WTC11 (cell line): ENCODE measurements around the gene SH3D19. TPM values are rescaled to one million over a fixed set of nuclear protein-coding genes. Genes with fewer than 3 reads are reported as not detected.

Experiments
- ATAC-seq: fragments of 200-7000 bp; cut with Tn5 transposase; 2 replicates; pipeline ENCODE4 v1.10.0; 2021; ENCODE audit warnings: mild to moderate bottlenecking, moderate library complexity
- CTCF ChIA-PET: fragments of 300-600 bp; sonication (Branson Sonifier 250); formaldehyde crosslinking; loops from one replicate; lab custom pipeline; 2021; ENCODE audit warnings: antibody characterized with exemption; lab: Charles Lee
- POLR2A ChIA-PET: fragments of 350-600 bp; sonication (Branson Sonifier 250); formaldehyde crosslinking; loops from one replicate; lab custom pipeline; 2021; ENCODE audit warnings: antibody characterized with exemption; lab: Charles Lee
- DNase-seq: peaks from one replicate; pipeline ENCODE4 v3.0.0; 2021; ENCODE audit warnings: low spot score
- H3K27ac Mint-ChIP-seq: 2 replicates; pipeline ENCODE4 v1.8.0; 2021; ENCODE audit warnings: mixed read lengths
- H3K27me3 Mint-ChIP-seq: 2 replicates; pipeline ENCODE4 v1.8.0; 2021; ENCODE audit warnings: low read depth, mild to moderate bottlenecking, moderate library complexity, mixed read lengths
- H3K36me3 Mint-ChIP-seq: 2 replicates; pipeline ENCODE4 v1.8.0; 2021; ENCODE audit warnings: mixed read lengths
- H3K4me1 Mint-ChIP-seq: 2 replicates; pipeline ENCODE4 v1.8.0; 2022; ENCODE audit warnings: mixed read lengths
- H3K4me3 Mint-ChIP-seq: 2 replicates; pipeline ENCODE4 v1.8.0; 2021; ENCODE audit warnings: mild to moderate bottlenecking, moderate library complexity, mixed read lengths
- H3K9me3 Mint-ChIP-seq: 2 replicates; pipeline ENCODE4 v1.8.0; 2021; ENCODE audit warnings: mixed read lengths
- ATF2 ChIP-seq: sonication (generic); formaldehyde crosslinking; IDR thresholded peaks from 2 replicates; pipeline ENCODE4 v1.8.1; 2022; ENCODE audit warnings: low read depth, missing genetic modification reagents, borderline replicate concordance
- ATF6 ChIP-seq: sonication (generic); formaldehyde crosslinking; IDR thresholded peaks from 2 replicates; pipeline ENCODE4 v1.8.1; 2023; ENCODE audit warnings: mild to moderate bottlenecking, missing genetic modification reagents
- ETV6 ChIP-seq: sonication (generic); formaldehyde crosslinking; IDR thresholded peaks from 2 replicates; pipeline ENCODE4 v1.8.1; 2022; ENCODE audit warnings: mild to moderate bottlenecking, missing genetic modification reagents
- FOXK1 ChIP-seq: sonication (generic); formaldehyde crosslinking; IDR thresholded peaks from 2 replicates; pipeline ENCODE4 v1.8.0; 2022; ENCODE audit warnings: mild to moderate bottlenecking, moderate library complexity, missing genetic modification reagents
- MXD4 ChIP-seq: fragments of 250-450 bp; sonication (Bioruptor Pico); IDR thresholded peaks from 2 replicates; pipeline ENCODE4 v1.8.0; 2021; ENCODE audit warnings: mild to moderate bottlenecking, moderate library complexity, borderline replicate concordance
- OVOL2 ChIP-seq: fragments of 250-450 bp; sonication (Bioruptor Pico); IDR thresholded peaks from 2 replicates; pipeline ENCODE4 v1.9.0; 2021; ENCODE audit warnings: mild to moderate bottlenecking, borderline replicate concordance
- RORB ChIP-seq: fragments of 250-450 bp; sonication (Bioruptor Pico); IDR thresholded peaks from 2 replicates; pipeline ENCODE4 v1.9.0; 2021; ENCODE audit warnings: mild to moderate bottlenecking
- SOX15 ChIP-seq: fragments of 250-450 bp; sonication (Bioruptor Pico); IDR thresholded peaks from 2 replicates; pipeline ENCODE4 v1.9.0; 2021; ENCODE audit warnings: mild to moderate bottlenecking
- TCF7 ChIP-seq: sonication (generic); formaldehyde crosslinking; IDR thresholded peaks from 2 replicates; pipeline ENCODE4 v1.8.0; 2022; ENCODE audit warnings: mild to moderate bottlenecking, low read depth, missing genetic modification reagents, moderate library complexity
- TEAD4 ChIP-seq: sonication (generic); formaldehyde crosslinking; IDR thresholded peaks from 2 replicates; pipeline ENCODE4 v1.8.0; 2022; ENCODE audit warnings: mild to moderate bottlenecking, missing genetic modification reagents
- USF1 ChIP-seq: sonication (generic); formaldehyde crosslinking; IDR thresholded peaks from 2 replicates; pipeline ENCODE4 v1.8.0; 2022; ENCODE audit warnings: mild to moderate bottlenecking, missing genetic modification reagents
- ZNF121 ChIP-seq: sonication (generic); formaldehyde crosslinking; IDR thresholded peaks from 2 replicates; pipeline ENCODE4 v1.8.0; 2023; ENCODE audit warnings: missing genetic modification reagents
- total RNA-seq: library from RNA; stranded (reverse); gene quantifications from 3 replicates; pipeline ENCODE4 v1.2.3, GENCODE V29; 2021
- TF ChIP-seq, protein P1 (sequence below): fragments of 250-450 bp; sonication (Bioruptor Pico); IDR thresholded peaks from 2 replicates; pipeline ENCODE4 v1.8.0; 2021; ENCODE audit warnings: mild to moderate bottlenecking
- TF ChIP-seq, protein P2 (sequence below): fragments of 250-450 bp; sonication (Bioruptor Pico); IDR thresholded peaks from 2 replicates; pipeline ENCODE4 v1.9.0; 2021; ENCODE audit warnings: mild to moderate bottlenecking

SH3D19 gene
- total RNA-seq, 1 experiment from 2014 or later: 41.6 TPM

GRCh38 chr4:151093203-151093602, 232.2 kb downstream of the SH3D19 start:
- no peaks in the 10 kb centered on the region for H3K9me3 Mint-ChIP-seq
- TF ChIP-seq USF1 (CRISPR knock-in tag) (no peak), OVOL2 (CRISPR knock-in tag) (no peak), ETV6 (CRISPR knock-in tag) (no peak), MXD4 (CRISPR knock-in tag) (no peak), TCF7 (CRISPR knock-in tag) (no peak), SOX15 (CRISPR knock-in tag) (no peak)
- POLR2A ChIA-PET: no interaction called here
- peak overlapping the region; percentile 27; the same call in 1 of the 2 replicates for H3K27ac Mint-ChIP-seq
- peaks cover 9% of the 10 kb centered on the region for H3K4me1 Mint-ChIP-seq
- H3K36me3 Mint-ChIP-seq: no peaks in the 10 kb centered on the region
- no peak overlapping the region for H3K4me3 Mint-ChIP-seq
- CTCF ChIA-PET: no interaction called here
- DNase-seq (no peak), ATAC-seq (peak; percentile 68)
- no peaks in the 10 kb centered on the region; the same call in 1 of the 2 replicates for H3K27me3 Mint-ChIP-seq

GRCh38 chr4:151092488-151092887, 232.9 kb downstream of the SH3D19 start:
- Mint-ChIP-seq H3K9me3 (no peaks in the 10 kb centered on the region), H3K27me3 (no peaks in the 10 kb centered on the region; the same call in 1 of the 2 replicates), H3K4me1 (peaks cover 16% of the 10 kb centered on the region), H3K27ac (no peak overlapping the region; the same call in 1 of the 2 replicates), H3K4me3 (no peak overlapping the region), H3K36me3 (no peaks in the 10 kb centered on the region)
- TF ChIP-seq ATF6 (CRISPR knock-in tag): no peak
- POLR2A ChIA-PET: no interaction called here
- DNase-seq (no peak), ATAC-seq (no peak)
- CTCF ChIA-PET: no interaction called here

- POLR2A ChIA-PET: no interaction called here
- TF ChIP-seq, protein P1, sequence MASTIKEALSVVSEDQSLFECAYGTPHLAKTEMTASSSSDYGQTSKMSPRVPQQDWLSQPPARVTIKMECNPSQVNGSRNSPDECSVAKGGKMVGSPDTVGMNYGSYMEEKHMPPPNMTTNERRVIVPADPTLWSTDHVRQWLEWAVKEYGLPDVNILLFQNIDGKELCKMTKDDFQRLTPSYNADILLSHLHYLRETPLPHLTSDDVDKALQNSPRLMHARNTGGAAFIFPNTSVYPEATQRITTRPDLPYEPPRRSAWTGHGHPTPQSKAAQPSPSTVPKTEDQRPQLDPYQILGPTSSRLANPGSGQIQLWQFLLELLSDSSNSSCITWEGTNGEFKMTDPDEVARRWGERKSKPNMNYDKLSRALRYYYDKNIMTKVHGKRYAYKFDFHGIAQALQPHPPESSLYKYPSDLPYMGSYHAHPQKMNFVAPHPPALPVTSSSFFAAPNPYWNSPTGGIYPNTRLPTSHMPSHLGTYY (CRISPR knock-in tag): no peak
- TF ChIP-seq FOXK1 (CRISPR knock-in tag) (no peak), ATF2 (no peak), ATF6 (CRISPR knock-in tag) (no peak), TEAD4 (CRISPR knock-in tag) (no peak), RORB (CRISPR knock-in tag) (no peak), ZNF121 (CRISPR knock-in tag) (no peak)
- TF ChIP-seq, protein P2, sequence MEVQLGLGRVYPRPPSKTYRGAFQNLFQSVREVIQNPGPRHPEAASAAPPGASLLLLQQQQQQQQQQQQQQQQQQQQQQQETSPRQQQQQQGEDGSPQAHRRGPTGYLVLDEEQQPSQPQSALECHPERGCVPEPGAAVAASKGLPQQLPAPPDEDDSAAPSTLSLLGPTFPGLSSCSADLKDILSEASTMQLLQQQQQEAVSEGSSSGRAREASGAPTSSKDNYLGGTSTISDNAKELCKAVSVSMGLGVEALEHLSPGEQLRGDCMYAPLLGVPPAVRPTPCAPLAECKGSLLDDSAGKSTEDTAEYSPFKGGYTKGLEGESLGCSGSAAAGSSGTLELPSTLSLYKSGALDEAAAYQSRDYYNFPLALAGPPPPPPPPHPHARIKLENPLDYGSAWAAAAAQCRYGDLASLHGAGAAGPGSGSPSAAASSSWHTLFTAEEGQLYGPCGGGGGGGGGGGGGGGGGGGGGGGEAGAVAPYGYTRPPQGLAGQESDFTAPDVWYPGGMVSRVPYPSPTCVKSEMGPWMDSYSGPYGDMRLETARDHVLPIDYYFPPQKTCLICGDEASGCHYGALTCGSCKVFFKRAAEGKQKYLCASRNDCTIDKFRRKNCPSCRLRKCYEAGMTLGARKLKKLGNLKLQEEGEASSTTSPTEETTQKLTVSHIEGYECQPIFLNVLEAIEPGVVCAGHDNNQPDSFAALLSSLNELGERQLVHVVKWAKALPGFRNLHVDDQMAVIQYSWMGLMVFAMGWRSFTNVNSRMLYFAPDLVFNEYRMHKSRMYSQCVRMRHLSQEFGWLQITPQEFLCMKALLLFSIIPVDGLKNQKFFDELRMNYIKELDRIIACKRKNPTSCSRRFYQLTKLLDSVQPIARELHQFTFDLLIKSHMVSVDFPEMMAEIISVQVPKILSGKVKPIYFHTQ (CRISPR knock-in tag): no peak
- Mint-ChIP-seq H3K36me3 (no peaks in the 10 kb centered on the region), H3K9me3 (no peaks in the 10 kb centered on the region), H3K27ac (no peak overlapping the region), H3K4me1 (peaks cover 22% of the 10 kb centered on the region), H3K27me3 (no peaks in the 10 kb centered on the region; the same call in 1 of the 2 replicates), H3K4me3 (no peak overlapping the region)
- no peak for DNase-seq
- CTCF ChIA-PET: no interaction called here
- ATAC-seq: no peak
These were observed 234.4 kb downstream of the SH3D19 start for GRCh38 chr4:151091047-151091446.
